H9 (cell line): ENCODE measurements around the gene DPH6. TPM values are rescaled to one million over a fixed set of nuclear protein-coding genes. Genes with fewer than 3 reads are reported as not detected.

Experiments
- DNase-seq: peaks from one replicate; pipeline ENCODE4 v3.0.0-alpha.2; 2017
- H2AFZ ChIP-seq: one replicate; pipeline ENCODE4 v1.6.1; 2013; ENCODE audit warnings: mild to moderate bottlenecking, low read length, control low read depth, moderate library complexity
- H2AK5ac ChIP-seq: 2 replicates; pipeline ENCODE4 v1.6.1; 2013; ENCODE audit warnings: low read length, control low read depth, mixed read lengths; ENCODE audit not compliant: insufficient read length
- H2BK120ac ChIP-seq: one replicate; pipeline ENCODE4 v1.6.1; 2013; ENCODE audit warnings: low read depth, mild to moderate bottlenecking, low read length, control low read depth, inconsistent platforms; ENCODE audit not compliant: poor library complexity, severe bottlenecking
- H2BK12ac ChIP-seq: 2 replicates; pipeline ENCODE4 v1.6.1; 2013; ENCODE audit warnings: low read length, control low read depth, mixed read lengths, low read depth; ENCODE audit not compliant: insufficient read length
- H2BK15ac ChIP-seq: 2 replicates; pipeline ENCODE4 v1.6.1; 2013; ENCODE audit warnings: low read depth, low read length, control low read depth
- H2BK20ac ChIP-seq: one replicate; pipeline ENCODE4 v1.6.1; 2013; ENCODE audit warnings: low read depth, mild to moderate bottlenecking, low read length, control low read depth, inconsistent platforms; ENCODE audit not compliant: poor library complexity, severe bottlenecking
- H2BK5ac ChIP-seq: 2 replicates; pipeline ENCODE4 v1.6.1; 2013; ENCODE audit warnings: low read length, control low read depth, mixed read lengths; ENCODE audit not compliant: insufficient read length
- H3K14ac ChIP-seq: 2 replicates; pipeline ENCODE4 v1.6.1; 2013; ENCODE audit warnings: low read length, control low read depth; ENCODE audit not compliant: insufficient read depth
- H3K18ac ChIP-seq: 2 replicates; pipeline ENCODE4 v1.6.1; 2013; ENCODE audit warnings: low read depth, mild to moderate bottlenecking, mixed read lengths, low read length, control low read depth; ENCODE audit not compliant: insufficient read length
- H3K23ac ChIP-seq: 2 replicates; pipeline ENCODE4 v1.6.1; 2013; ENCODE audit warnings: low read length, control low read depth, mixed read lengths, low read depth; ENCODE audit not compliant: insufficient read length
- H3K23me2 ChIP-seq: 2 replicates; pipeline ENCODE4 v1.6.1; 2013; ENCODE audit warnings: low read depth, mild to moderate bottlenecking, mixed read lengths, low read length, control low read depth; ENCODE audit not compliant: insufficient read length, poor library complexity, severe bottlenecking
- H3K27ac ChIP-seq: 2 replicates; pipeline ENCODE4 v1.5.1; 2013; ENCODE audit warnings: low read length, control low read depth, mixed read lengths, low read depth; ENCODE audit not compliant: insufficient read length
- H3K27me3 ChIP-seq: 2 replicates; pipeline ENCODE4 v1.6.1; 2013; ENCODE audit warnings: low read length, control low read depth, inconsistent platforms; ENCODE audit not compliant: insufficient read depth
- H3K4ac ChIP-seq: 2 replicates; pipeline ENCODE4 v1.6.1; 2013; ENCODE audit warnings: low read depth, mild to moderate bottlenecking, control low read depth, inconsistent platforms, low read length, moderate library complexity
- H3K4me1 ChIP-seq: 2 replicates; pipeline ENCODE4 v1.6.1; 2013; ENCODE audit warnings: low read length, control low read depth, inconsistent platforms; ENCODE audit not compliant: insufficient read depth
- H3K4me2 ChIP-seq: 2 replicates; pipeline ENCODE4 v1.6.1; 2013; ENCODE audit warnings: low read length, control low read depth, mixed read lengths; ENCODE audit not compliant: insufficient read length, insufficient read depth
- H3K56ac ChIP-seq: 2 replicates; pipeline ENCODE4 v1.6.1; 2013; ENCODE audit warnings: low read depth, mild to moderate bottlenecking, mixed read lengths, low read length, control low read depth; ENCODE audit not compliant: insufficient read length
- H3K79me1 ChIP-seq: 2 replicates; pipeline ENCODE4 v1.6.1; 2013; ENCODE audit warnings: low read depth, mild to moderate bottlenecking, moderate library complexity, low read length, control low read depth, inconsistent platforms; ENCODE audit not compliant: insufficient read depth, poor library complexity, severe bottlenecking
- H3K79me2 ChIP-seq: 2 replicates; pipeline ENCODE4 v1.6.1; 2013; ENCODE audit warnings: low read length, control low read depth, inconsistent platforms; ENCODE audit not compliant: insufficient read depth
- H3K9ac ChIP-seq: 2 replicates; pipeline ENCODE4 v1.6.1; 2013; ENCODE audit warnings: low read length, control low read depth, mixed read lengths; ENCODE audit not compliant: insufficient read length; ENCODE audit errors: extremely low read depth
- H3K9me3 ChIP-seq: one replicate; pipeline ENCODE4 v1.6.1; 2013; ENCODE audit warnings: low read depth, low read length, inconsistent platforms; ENCODE audit not compliant: control insufficient read depth
- H3T11ph ChIP-seq: one replicate; pipeline ENCODE4 v1.6.1; 2013; ENCODE audit warnings: mild to moderate bottlenecking, low read length, control low read depth, inconsistent platforms
- H4K20me1 ChIP-seq: one replicate; pipeline ENCODE4 v1.6.1; 2013; ENCODE audit not compliant: control insufficient read depth, insufficient read length, insufficient read depth
- H4K5ac ChIP-seq: 2 replicates; pipeline ENCODE4 v1.6.1; 2013; ENCODE audit warnings: low read depth, mild to moderate bottlenecking, mixed read lengths, low read length, control low read depth; ENCODE audit not compliant: insufficient read length
- H4K8ac ChIP-seq: replicated peaks from 2 replicates; pipeline ENCODE4 v1.6.1; 2013; ENCODE audit warnings: low read length, control low read depth, mixed read lengths, low read depth; ENCODE audit not compliant: insufficient read length
- H4K91ac ChIP-seq: 2 replicates; pipeline ENCODE4 v1.6.1; 2013; ENCODE audit warnings: low read depth, mild to moderate bottlenecking, moderate library complexity, mixed read lengths, low read length, control low read depth; ENCODE audit not compliant: insufficient read length
- H3K27ac Mint-ChIP-seq, 3 experiments: 2 replicates in 2 of 3; 3 replicates in 1 of 3; pipeline ENCODE4 v1.8.0; 2020 to 2021; ENCODE audit warnings: mixed read lengths in 3 of 3, mild to moderate bottlenecking in 1 of 3, moderate library complexity in 1 of 3
- H3K27me3 Mint-ChIP-seq: 2 replicates; pipeline ENCODE4 v1.8.0; 2021; ENCODE audit warnings: low read depth, mild to moderate bottlenecking, moderate library complexity, mixed read lengths
- H3K36me3 Mint-ChIP-seq, 3 experiments: 2 replicates in 2 of 3; 3 replicates in 1 of 3; pipeline ENCODE4 v1.8.0; 2020 to 2021; ENCODE audit warnings: low read depth in 3 of 3, mixed read lengths in 3 of 3; ENCODE audit not compliant: insufficient read depth in 1 of 3
- H3K4me1 Mint-ChIP-seq, 2 experiments: 2 replicates each; pipeline ENCODE4 v1.8.0; 2020; ENCODE audit warnings: mixed read lengths in 2 of 2
- H3K4me3 Mint-ChIP-seq, 2 experiments: 2 replicates in 1 of 2; 3 replicates in 1 of 2; pipeline ENCODE4 v1.8.0; 2020 to 2021; ENCODE audit warnings: mild to moderate bottlenecking in 2 of 2, mixed read lengths in 2 of 2, moderate library complexity in 1 of 2
- H3K9me3 Mint-ChIP-seq, 2 experiments: 2 replicates in 1 of 2; 3 replicates in 1 of 2; pipeline ENCODE4 v1.8.0; 2020; ENCODE audit warnings: mild to moderate bottlenecking in 2 of 2, mixed read lengths in 2 of 2, moderate library complexity in 1 of 2
- total RNA-seq: library from RNA; stranded (reverse); gene quantifications from 2 replicates; pipeline ENCODE4 v1.2.1, GENCODE V29; 2021
- TF ChIP-seq, protein P1 (sequence below): fragments of 200-600 bp; sonication (generic); conservative IDR thresholded peaks from 3 replicates; pipeline ENCODE4 v1.8.0; 2021; ENCODE audit warnings: antibody characterized with exemption, mild to moderate bottlenecking

DPH6 gene
- total RNA-seq, 1 experiment from 2014 or later, result 42.0 TPM

DNA sequence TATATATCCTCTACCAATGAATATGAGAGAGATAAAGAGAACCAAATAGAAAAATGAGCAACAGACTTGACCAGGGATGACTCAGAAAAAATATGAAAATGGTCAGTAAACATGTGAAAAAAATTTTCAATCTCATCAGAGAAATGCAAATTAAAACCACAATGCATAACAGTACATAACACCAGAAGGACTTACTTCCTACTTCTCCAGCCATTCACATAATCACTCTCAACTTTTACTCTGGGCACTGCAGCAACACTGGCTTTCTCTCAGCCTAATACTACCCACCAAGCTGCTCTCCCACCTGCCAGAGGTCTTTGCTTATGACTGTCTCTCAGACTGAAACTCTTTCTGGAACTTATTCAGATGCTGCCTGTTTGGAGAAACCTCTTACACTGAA lies 49.4 kb downstream of the DPH6 start:
- Histone ChIP-seq H3K23me2 (no peaks in the 10 kb centered on the region), H3K18ac (no peak overlapping the region), H3K79me2 (no peaks in the 10 kb centered on the region), H2AFZ (no peak overlapping the region), H3K27me3 (no peaks in the 10 kb centered on the region), H3K27ac (no peak overlapping the region), H3K79me1 (no peaks in the 10 kb centered on the region), H2BK12ac (no peak overlapping the region), H3K4me2 (no peak overlapping the region), H3K9ac (no peak overlapping the region), H4K8ac (no peak overlapping the region), H4K91ac (no peak overlapping the region), H3K4me1 (no peaks in the 10 kb centered on the region; the same call in 1 of the 2 replicates), H2BK5ac (no peak overlapping the region), H3K56ac (no peak overlapping the region), H2BK15ac (no peak overlapping the region), H3T11ph (no peak overlapping the region), H2BK20ac (no peak overlapping the region), H2AK5ac (no peak overlapping the region), H3K9me3 (no peaks in the 10 kb centered on the region), H3K4ac (no peak overlapping the region), H3K23ac (no peak overlapping the region), H3K14ac (no peak overlapping the region), H4K5ac (no peak overlapping the region), H2BK120ac (no peak overlapping the region), H4K20me1 (no peaks in the 10 kb centered on the region)
- TF ChIP-seq, protein P1, sequence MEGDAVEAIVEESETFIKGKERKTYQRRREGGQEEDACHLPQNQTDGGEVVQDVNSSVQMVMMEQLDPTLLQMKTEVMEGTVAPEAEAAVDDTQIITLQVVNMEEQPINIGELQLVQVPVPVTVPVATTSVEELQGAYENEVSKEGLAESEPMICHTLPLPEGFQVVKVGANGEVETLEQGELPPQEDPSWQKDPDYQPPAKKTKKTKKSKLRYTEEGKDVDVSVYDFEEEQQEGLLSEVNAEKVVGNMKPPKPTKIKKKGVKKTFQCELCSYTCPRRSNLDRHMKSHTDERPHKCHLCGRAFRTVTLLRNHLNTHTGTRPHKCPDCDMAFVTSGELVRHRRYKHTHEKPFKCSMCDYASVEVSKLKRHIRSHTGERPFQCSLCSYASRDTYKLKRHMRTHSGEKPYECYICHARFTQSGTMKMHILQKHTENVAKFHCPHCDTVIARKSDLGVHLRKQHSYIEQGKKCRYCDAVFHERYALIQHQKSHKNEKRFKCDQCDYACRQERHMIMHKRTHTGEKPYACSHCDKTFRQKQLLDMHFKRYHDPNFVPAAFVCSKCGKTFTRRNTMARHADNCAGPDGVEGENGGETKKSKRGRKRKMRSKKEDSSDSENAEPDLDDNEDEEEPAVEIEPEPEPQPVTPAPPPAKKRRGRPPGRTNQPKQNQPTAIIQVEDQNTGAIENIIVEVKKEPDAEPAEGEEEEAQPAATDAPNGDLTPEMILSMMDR, result no peak
- peaks cover 0 to 12% of the 10 kb centered on the region in 2 experiments; a peak in 3 of 4 replicates for H3K4me1 Mint-ChIP-seq
- H3K9me3 Mint-ChIP-seq, result no peaks in the 10 kb centered on the region
- no peak for DNase-seq
- no peaks in the 10 kb centered on the region for H3K36me3 Mint-ChIP-seq
- no peak overlapping the region for H3K4me3 Mint-ChIP-seq
- H3K27ac Mint-ChIP-seq, result no peak overlapping the region
- no peaks in the 10 kb centered on the region for H3K27me3 Mint-ChIP-seq
